SHP77 treated with DMSO at 0.1 percent for 48 hours (cell line): Measurements from ENCODE around the gene ZNF750.

ENCODE experiments used
- DNase-seq: peaks from one replicate; lab custom pipeline; 2025; lab: John Stamatoyannopoulos, UW

The ZNF750 gene

GRCh38 chr17:82859431-82860403, 19.9 kb upstream of the ZNF750 start:
- DNase-seq, result no peak

GRCh38 chr17:82858376-82859126, 18.7 kb upstream of the ZNF750 start:
- DNase-seq, result no peak

GRCh38 chr17:82856361-82856760, 16.5 kb upstream of the ZNF750 start:
- DNase-seq, result no peak

- DNase-seq, result no peak
Observed at GRCh38 chr17:82854226-82854625, 14.4 kb upstream of the ZNF750 start.

GRCh38 chr17:82851381-82851780, 11.6 kb upstream of the ZNF750 start:
- no peak for DNase-seq

GRCh38 chr17:82849076-82849945, 9.5 kb upstream of the ZNF750 start:
- DNase-seq, result no peak

GRCh38 chr17:82848022-82848592, 8.3 kb upstream of the ZNF750 start:
- DNase-seq, result no peak

- no peak for DNase-seq
Observed at GRCh38 chr17:82846061-82846691, 6.4 kb upstream of the ZNF750 start.

- DNase-seq, result no peak
Observed at GRCh38 chr17:82845163-82845807, 5.5 kb upstream of the ZNF750 start.

- DNase-seq, result no peak
Observed at GRCh38 chr17:82844796-82845162, 5.0 kb upstream of the ZNF750 start.

- DNase-seq, result no peak
Observed at GRCh38 chr17:82843904-82844680, 4.3 kb upstream of the ZNF750 start.

- no peak for DNase-seq
Observed at GRCh38 chr17:82841921-82842596, 2.2 kb upstream of the ZNF750 start.

GRCh38 chr17:82840431-82840831, 609 bp upstream of the ZNF750 start:
- DNase-seq, result no peak

GRCh38 chr17:82838386-82839063, 1.3 kb downstream of the ZNF750 start:
- DNase-seq, result no peak

GRCh38 chr17:82837586-82838320, 2.1 kb downstream of the ZNF750 start:
- no peak for DNase-seq

GRCh38 chr17:82836823-82837357, 2.9 kb downstream of the ZNF750 start:
- DNase-seq, result no peak

GRCh38 chr17:82835766-82836512, 3.9 kb downstream of the ZNF750 start:
- no peak for DNase-seq
